Activated gamma-delta T cell treated with Interleukin-2 at 50 U/mL for 16 hours (primary cell): ENCODE data around the gene KMT2E.

Source experiments
- DNase-seq: peaks from one replicate; pipeline ENCODE4 v3.0.0-alpha.2; 2020

Gene KMT2E

DNA sequence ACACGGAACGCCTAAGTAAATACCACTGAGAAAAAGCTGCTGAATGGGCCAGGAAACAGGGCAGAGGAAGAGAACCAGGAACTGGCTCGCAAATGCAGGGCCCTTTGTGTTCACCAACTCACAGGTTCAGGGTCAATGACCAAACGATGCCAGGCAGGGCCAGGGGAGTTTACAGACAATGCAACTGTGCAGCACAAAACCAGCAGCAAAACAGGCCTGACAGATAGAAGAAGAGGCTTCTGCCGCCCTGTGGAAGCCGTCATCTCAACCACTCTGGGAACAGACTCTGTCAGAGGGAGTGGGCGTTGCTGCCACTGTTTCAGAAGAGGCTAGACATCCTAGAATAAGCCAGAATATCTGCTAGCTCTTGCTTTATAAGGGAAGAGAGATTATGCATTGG is 117.9 kb downstream of the KMT2E start:
- DNase-seq = no peak

DNA sequence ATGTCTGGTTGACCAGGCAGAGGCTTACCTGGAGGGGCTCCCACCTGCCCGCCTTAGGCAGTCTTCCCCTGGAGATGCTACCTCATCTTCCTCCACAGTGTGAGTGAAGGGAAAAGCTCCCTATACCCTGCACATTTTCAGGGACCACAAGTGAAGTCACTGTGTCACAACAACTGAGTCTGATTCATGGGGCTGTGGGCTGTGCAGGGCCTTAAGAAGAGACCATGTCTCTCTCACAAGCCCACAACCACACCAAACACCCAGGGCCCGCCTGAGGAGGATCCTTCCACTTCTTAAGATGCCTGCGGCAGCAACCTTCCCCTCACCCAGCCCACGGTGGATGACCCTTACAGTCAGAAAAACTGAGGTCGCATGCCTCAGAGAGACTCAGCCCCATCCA is 118.3 kb downstream of the KMT2E start:
- DNase-seq = no peak

DNA sequence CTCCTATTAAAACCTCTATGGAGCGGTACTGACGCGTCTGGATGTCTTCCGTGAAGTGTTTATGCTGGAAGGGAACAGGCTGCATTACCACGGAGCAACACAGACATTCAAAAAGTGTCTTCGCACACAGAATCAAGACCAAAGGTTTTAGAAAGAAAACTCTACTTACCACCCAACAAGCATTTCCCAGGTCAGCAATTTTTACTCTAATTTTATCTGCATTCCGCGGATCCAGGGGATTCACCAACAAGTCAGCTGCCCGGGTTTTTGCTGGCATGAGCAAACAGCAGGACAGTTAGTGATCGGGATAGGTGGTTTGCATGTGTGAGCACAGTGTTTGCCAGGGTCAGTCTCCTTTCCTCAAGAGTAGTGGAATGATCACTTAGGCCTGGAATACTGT is 118.8 kb downstream of the KMT2E start:
- no peak for DNase-seq

DNA sequence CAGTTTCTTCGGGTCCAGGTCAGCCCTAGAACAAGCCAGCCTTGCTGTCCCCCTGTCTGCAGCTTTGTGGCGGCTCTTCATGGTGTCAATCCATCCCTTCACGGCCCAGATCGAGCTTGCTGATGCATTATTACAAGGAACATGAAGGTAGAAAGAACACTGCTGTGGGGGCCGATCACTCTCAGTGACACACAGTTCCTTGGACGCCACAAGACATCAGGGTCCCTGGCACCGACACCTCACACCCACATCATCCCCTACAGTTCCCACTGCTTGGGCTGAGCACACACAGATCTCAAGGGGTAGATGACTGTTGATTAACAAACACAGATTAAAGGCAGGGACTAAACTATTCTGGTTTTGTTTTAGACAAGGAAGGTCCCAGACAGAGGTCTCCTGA is 119.4 kb downstream of the KMT2E start:
- DNase-seq = no peak

DNA sequence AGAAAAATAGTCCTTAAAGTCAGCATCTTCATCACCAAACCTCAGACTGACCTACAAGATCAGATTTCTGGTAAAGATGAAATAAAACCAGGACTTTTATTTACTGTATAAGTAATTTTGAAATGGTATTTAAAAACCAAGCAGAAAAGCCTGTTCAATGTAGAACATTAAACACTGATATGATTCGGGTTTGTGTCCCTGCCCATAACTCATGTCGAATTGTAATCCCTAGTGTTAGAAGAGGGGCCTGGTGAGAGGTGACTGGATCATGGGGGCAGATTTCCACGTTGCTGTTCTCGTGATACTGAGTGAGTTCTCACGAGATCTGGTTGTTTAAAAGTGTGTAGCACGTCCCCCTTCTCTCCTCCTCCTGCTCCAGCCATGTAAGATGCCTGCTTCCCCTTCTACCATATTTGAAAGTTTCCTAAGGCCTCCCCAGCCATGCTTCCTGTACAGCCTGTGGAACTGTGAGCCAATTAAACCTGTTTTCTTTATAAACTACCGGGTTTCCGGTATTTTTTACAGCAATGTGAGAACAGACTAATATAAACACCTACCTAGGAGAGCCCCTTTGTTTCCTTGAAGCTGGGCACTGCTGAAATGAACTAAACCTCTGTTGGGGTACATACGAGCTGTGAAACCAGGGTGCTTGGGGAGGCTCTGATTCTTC is 120.1 kb downstream of the KMT2E start:
- DNase-seq = no peak

DNA sequence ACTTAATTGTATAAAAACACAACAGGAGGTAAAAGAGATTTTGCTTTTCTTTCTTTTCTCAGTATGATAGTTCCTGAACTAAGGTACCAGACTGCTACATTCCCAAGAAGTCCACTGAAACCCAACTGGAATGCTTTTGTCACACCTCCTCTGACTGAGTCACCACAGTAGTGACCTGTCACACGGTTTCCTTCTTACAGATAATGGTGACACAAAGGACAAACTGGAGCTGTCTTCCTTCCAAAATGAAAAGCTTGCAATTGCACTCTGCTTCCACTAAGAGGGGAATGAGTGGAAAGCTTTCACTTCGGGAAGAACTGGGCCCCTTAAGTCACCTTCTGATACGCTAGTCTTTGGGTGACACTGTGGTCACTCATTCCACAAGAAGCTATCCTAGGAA is 122.2 kb downstream of the KMT2E start:
- no peak for DNase-seq

DNA sequence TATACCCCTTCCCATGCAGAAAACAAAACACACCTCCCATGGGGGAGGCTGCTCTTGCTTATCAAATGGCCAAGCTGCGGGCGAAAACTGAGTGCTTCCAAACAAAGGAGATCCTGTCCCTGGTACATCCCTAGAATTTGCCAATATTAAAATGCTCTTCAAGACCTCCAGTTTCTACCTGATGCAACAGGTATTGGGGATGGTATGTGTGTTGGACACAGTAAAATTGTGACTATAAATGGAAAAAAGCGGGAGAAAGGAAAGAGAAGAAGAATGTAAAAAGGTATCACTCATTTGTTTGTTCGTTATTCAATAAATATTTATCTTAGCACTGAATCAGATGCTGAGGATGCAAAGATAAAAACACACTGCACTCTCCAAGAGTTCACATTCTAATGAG is 123.9 kb downstream of the KMT2E start:
- no peak for DNase-seq

DNA sequence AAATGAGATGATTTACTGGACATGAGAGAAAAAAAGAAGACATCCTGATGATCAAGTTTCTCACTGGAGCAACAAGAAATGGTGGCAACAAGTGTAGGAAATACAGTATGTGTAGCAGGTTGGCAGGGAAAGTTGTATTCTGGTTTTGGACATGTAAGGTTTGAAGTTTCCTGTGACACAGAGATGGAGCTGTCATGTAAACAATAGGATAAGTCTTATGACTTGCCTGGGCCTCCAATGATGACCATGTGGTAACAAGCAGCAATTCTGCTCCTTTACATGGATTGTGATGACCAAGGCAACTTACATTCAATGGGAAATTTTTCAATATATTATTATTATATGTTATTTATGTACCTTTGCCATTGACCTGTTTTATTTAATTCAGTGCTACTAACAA is 125.4 kb downstream of the KMT2E start:
- no peak for DNase-seq

DNA sequence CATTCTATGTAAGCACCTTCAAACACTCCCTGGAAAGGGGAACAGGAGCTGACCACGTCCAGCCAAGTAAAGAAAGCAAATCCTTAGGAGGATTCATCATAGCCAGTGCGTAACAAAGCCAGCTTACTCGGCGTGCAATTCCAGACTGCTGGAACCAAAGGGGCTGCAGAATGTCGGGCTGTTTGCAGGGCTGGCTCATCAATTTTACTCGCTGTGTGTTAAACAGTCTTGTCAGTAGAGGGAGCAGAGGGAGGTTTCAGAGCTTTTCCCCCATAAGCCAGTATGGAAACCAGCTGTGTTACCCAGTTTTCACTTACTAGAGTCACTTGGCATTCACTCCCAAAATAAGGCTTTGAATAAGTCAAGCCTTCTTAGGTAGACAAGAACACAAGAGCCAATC is 127.1 kb downstream of the KMT2E start:
- DNase-seq = no peak

DNA sequence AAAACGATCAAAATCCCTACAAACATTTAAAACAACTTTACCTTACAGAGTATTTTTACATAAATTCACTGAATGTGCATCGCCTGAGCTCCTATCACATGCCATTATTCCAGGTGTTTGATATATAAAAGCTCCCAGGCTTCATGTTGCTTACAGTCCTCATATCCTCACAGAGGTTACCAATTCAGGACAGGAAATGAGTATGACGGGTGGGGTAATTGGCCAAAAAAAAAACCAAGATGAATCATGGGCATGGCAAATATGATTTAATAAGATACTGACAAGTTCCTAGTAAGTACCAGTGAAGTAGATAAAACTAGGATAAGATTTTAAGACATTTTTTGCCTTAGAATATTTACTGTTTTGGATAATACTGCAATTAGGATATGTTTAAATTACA is 135.8 kb downstream of the KMT2E start:
- no peak for DNase-seq

DNA sequence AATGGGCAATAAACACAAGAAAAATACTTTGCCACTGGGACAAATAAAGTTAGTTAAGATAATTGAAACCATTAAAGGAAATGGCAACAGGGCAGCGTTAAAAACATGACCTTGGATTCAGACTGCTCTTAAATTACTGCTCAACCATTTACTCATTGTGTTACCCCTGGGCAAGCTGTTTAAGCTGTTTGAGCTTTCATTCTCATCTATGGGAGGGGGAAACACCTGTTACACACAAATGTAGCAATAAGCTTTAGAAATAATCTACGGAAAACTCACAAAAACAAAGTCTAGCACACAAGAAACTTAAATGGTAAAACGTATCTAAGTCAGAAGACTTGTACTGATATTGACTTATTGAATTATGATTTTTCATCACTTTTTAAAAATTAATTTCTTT is 137.1 kb downstream of the KMT2E start:
- DNase-seq = no peak

DNA sequence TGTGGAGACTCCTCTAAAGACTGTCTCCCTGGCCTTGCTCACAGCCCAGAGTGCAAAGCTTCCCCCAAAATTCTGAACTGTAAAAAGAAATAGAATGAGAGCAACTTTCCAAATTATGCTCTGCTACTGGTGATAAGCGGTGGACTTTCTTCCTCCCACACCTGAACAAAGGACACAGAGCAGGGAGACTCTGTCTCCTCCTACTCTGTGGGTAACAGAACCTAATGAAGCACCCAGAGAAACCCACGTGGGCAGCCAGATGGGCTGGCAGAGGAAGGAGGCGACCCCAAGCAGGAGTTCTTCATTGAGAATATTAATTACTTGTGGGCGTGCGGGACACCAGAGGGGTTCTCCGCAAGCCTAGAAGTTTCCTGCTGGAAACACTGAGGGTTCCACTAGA is 139.5 kb downstream of the KMT2E start:
- no peak for DNase-seq

DNA sequence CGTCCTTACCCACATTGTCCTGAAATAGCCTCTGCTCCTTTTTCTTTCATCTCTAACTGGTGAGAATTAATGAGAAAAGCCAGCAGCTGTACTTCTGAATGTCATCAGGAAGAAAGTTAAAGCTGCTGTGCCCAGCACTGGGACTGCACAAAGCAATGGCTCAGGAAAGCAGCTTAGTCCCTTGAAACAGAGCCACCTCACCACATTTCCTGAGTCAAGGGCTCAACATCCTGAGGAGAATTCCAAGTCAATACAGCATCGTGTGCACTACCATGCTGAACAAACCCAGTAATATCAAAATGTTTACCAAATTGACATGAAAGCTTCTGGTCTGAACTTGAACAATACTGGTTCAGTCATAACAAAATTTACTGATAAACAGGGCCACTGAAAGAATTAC is 140.1 kb downstream of the KMT2E start:
- DNase-seq = no peak

DNA sequence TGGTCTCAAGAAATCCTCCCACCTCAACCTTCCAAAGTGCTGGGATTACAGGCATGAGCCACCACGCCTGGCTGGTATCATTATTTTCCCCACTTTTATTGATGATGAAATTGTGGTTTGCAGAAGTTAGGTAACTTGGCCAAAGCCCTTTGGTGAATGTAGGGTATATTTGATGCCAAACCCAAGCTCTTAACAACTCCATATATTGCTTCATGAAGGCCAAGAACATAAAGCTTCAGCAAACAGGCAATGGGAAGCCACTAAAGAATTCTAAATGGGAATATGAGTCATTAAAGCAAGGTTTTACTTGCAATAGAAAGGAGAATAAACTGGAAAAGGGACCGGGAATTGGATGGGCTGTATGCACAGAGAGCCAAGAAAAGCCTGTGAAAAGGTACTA is 142.7 kb downstream of the KMT2E start:
- no peak for DNase-seq

DNA sequence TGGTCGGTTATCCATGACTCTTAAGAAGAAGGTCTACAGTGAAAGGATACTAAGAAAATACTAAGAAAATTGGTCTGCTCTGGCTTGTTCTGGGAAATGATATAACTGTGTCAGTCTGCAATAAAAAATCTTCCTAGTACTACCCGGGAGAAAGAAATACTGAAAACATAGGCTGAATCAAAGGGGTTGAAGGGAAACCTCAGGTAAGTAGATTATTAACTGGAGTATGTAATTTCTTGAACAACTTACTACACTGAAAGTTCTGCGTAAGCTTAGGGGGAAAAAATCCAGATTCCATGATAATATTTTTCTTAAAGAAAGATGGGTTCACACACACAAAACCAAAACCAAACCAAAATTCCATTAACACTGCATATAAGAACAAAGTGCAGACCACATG is 143.3 kb downstream of the KMT2E start:
- no peak for DNase-seq

DNA sequence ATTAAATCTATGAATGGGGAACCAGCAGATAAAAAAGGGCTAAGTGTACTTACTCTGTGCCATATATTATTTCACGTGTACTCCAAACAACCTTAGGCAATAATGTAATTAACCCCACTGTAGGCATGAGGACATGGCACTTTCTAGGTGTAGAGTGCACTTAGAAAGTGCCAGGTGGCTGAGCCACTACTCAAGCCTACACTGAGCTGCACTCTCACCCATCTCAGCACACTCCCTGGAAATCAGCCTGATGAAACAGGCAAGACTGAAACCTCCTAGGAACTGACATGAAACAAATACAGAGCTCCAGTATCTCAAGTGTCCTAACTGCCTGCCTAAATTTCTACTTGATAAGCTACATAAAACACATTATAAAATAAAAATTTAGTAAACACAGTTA is 147.4 kb downstream of the KMT2E start:
- DNase-seq = no peak
